ENCODE results near the gene IGSF21.

Gene IGSF21

DNA sequence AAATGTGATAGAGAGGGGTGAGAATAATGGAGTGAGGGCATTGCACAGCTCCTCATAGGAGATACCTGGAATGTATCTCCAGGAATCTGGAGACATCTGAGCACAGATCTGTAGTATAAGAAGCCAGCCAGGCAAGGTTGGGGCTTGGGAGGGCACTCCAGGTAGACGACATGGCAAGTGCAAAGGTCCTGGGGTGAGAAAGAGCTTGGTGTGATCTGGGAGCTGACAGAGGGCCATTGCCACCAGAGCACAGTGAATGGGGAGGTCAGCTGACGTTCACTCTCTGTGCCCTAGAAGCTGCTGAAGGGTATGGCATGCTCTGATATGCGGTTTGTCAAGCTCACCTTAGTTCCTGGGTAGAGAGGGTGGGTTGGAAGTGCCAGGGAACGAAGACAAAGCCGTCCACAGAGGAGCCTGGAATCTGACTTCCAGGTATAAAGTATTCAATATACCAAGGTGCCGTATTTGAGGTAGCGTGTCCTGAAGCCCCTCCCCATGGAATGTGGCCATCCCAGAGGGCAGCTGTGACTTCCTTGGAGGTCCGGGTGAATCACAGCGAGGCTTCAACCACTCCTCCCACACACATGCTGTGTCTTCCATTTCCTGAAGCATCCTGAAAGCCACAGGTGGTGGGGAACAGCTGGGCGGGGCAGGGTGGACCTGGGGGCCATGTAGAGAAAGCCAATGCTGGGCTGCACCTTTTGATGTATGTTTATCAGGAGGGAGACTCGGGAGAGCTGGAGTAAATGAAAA is 190.5 kb downstream of the IGSF21 start:
- DNase-seq (ENCODE audit: low read depth), result no peak

DNA sequence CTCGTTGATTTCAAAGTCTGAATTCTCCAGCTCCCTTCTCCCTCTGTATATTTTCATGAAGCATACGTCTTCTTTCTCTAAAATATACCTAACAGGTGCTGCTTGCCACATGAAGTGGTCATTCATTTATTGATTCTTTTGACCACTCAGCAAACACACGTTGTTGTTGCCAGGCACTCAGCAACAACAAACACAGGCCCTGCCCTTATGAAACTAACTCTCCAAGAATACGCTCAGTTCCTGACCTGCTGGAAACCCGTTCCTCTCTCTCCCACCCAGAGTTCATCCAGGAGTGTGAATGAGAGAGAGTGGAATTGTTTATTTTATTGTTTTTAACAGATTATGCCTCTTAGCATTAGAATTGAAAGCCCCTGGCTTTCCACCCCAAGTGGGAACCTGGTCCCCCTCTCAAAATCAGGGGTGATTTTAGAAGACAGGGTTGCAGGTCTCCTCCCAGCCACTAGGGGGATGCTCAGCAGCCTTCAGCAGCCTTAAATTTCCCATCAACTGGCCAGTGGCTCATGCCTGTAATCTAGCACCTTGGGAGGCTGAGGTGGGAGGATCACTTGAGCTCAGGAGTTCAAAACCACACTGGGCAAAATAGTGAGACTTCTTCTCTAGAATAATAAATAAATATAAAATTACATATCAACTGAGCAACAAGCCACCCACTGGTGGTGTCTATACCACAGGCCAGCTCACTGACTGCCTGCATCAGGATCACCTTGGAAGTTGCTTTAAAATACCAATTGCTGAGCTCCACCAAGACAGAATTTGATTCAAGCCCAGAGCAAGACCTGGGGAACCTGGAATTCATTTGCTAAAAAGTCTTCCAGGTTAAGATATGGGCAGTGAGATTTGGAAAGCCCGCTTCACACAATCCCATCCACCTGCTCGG is 192.1 kb downstream of the IGSF21 start:
- no peak for DNase-seq (ENCODE audit: low read depth)

DNA sequence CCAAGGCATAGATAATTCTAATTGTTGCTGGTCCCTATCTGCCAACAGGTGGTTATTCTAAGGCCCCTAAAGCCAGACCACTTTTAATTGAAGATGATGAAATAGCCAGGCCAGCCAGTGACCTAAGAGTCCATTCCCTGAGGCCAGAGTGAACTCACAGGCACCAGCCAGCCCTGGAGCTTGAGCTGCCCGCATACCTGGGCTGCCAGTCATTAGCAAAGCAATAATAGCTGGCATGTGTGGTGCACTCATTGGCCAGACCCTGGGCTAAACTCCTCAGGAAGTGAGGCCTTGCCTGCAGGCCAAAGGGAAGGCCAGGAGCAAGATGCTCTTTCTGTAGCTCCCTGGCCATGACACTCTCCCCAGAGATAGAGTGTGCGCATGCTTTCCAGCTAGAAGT is 192.8 kb downstream of the IGSF21 start:
- DNase-seq (ENCODE audit: low read depth), result no peak

DNA sequence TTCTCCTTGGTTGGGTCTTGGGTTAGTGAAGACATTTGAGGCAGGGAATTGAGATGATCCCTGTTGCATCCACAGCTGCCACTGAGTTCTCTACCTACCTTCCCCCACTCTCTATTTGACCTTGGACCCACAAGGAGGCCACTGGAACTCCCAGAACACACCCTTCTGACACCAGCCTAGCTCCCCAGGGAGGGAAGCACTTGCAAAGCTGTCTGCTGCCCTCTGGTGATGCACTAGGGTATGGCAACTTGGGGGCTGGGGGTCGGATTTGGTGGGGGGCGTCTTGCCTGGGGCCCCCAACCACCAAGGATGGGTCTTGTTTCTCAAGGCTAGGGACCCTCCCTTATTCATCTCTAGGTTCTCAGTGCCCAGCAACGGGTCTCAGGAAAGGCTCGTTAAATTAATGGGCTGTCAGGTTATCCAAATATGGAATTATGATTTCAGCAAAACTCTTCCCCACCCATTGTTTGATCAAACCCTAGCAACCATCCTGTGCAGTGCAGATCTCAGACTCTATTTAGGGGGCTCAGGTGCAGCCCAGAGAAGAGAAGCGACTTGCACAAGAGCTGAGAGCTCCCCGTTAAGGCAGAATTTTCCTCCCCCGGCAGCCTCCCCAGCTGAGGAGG is 195.3 kb downstream of the IGSF21 start:
- no peak for DNase-seq (ENCODE audit: low read depth)

DNA sequence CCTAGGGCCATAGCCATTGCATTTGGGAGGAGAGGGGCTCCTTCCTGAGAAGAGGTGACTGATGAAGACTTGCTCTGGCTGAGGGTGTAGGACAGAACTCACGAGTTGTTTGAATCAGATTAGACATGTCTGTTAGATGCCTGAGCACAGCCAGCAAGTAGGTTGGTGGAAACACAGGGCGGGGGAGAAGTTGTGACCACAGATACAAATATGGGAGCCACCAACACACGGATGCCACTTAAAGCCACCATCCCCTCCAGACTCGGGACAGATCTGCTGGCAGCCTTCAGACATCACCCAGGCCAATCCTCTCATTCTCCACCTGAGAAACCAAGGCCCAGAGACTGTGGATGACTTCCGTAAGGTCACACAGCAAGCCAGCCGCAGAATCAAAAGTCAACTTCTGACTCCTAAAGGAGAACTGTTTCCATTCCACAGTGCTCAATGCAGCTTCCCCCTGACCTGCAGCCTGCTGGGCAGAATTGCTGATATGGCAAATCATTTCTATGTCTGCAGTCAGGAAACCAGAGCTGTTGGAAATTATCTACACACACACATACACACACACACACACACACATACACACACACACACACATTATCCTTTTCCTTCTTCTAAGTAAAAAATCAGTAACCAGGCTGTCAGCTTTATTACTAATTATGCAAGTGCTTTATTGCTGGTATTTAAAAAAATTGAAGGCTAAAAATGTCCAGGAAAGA is 196.7 kb downstream of the IGSF21 start:
- DNase-seq (ENCODE audit: low read depth), result no peak

DNA sequence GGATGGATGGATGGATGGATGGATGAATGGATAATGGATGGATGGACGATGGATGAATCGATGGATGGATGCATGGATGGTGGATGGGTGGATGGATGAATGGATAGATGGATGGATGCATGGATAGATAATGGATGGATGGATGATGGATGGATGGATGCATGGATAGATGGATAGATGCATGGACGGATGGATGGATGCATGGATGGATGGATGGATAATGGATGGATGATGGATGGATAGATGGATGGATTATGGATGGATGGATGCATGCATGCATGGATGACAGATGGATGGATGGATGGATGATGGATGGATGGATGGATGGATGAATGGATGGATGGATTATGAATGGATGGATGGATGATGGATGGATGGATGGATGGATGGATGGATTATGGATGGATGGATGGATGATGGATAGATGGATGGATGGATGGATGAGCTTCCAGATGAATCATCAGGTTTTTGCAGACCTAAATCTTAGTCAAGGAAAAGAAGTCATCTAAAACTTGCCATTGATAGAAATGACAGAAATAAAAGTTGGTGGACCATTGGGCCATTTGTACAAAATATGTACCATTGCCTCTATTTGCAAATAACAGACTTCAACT is 197.7 kb downstream of the IGSF21 start:
- no peak for DNase-seq (ENCODE audit: low read depth)

DNA sequence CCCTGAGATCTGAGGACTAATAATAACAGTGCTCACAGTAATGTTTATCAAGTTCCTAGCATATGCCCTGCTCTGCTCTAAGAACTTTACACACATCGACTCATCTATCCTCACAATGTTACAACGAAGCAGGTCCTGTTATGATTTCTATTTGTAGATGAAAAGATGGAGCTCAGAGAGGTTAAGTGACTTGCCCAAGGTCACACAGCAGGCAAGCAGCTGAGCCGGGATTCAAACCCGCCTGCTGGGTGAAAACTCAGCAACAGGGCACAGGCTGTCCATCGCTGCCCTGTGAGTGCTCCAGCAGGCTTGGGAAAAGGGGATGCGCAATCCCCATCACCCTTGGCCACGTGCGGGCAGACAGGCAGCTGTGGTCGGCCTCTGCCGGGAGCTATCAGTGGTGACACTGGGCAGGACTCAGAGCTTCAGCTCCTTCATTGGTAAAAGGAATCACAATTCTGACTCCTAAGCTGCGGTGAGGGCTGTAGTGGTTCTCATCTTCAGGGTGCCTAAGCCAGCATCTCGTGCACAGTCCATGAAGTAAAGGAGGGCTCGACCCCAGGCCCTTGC is 199.8 kb downstream of the IGSF21 start:
- DNase-seq (ENCODE audit: low read depth), result no peak

DNA sequence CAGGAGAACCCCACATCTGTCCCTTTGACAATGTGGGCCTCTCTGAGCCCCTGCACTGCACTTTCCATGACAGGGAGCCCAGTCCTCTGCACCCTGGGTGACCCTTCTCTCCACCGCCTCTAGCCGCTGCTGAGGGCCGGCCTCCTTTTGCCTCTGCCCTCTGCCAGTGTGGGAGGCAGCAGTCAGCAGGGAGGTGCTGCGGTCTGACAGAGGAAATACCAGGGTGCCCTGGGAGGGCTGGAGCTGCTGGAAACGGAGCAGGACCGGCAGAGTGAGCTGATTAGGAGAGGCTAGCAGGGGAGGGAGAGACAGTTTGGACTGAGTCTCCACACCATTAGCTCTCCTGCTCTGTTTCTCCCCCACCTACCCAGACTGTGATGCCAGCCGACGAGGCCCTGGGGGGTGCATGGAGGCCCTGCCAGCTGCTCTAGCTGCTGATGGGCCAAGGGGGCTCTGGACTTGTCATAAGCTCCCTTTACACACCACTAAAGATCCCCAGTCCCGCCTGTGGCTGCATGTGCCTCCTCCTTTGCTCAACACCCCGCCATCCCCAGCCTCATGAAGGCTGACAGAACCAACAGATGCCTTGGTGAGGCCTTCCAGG is 202.1 kb downstream of the IGSF21 start:
- no peak for DNase-seq (ENCODE audit: low read depth)

DNA sequence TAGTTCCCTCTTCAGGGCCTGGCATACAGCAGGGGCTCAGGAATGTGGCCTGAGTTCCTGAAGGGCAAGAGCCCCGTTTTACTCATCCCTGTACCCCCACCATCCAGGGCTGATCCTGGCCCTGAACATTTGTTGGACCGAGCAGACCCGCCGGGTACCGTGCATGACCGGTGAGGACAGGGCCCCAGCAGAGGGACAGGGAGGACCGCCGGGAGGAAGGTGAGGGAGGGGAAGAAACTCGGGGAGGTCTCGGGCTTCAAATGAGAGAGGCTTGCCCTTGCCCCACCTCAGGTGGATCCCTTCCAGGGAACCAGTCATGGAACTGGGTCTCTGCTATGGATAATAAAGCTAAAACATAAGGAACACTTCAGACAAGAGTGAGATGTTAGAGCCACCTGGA is 205.4 kb downstream of the IGSF21 start:
- no peak for DNase-seq (ENCODE audit: low read depth)

DNA sequence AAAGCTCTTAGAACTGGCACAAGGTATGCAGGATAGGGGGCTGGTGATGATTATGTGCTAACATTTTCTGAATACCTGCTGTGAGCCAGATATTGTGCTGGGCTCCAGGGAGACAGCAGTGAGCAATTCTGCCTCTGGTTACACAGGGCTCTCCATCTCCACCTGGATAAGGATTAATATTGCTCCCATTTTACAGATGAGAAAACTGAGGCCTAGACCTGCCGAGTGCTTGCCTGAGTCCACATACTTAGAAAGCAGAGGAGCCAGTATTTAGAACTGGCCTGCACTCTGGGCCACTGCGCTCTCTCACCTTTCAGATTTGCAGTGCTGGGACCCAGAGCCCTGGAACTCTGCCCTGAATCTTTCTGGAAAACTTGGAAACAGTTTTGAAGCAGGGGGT is 205.9 kb downstream of the IGSF21 start:
- DNase-seq (ENCODE audit: low read depth), result no peak

DNA sequence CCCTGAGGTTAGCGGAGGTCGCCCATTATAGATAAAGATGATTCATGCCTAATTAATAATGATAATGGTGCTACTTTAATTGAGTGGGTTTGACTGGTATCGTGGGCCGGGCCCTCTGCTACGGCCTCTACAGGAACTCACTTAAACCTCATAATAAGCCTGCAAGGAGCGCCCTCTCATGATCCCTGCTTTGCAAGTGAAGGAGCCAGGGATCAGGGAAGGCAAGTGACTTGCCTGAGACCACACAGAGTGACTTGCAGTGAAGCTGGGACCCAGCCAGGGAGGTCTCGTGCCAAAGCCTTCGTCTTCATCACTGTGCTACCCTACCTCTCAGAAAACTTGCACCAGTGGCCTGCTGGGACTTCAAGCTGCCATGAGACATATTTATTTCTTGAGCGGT is 206.8 kb downstream of the IGSF21 start:
- DNase-seq (ENCODE audit: low read depth), result no peak

DNA sequence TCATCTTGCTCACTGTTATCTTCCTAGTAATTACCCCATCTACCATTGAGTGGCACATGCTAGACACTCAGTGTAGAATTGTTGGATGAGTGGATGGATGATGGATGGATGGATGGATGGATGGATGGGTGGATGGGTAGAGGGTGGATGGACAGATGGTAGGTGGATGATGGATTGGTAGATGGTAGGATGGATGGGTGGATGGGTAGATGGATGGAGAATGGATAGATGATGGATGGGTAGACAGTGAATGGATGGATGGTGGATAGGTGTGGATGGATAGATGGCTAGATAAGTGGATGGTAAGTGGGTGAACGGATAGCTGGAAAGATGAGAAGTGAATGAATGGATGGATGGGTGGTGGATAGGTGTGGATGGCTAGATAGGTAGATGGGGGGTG is 207.9 kb downstream of the IGSF21 start:
- DNase-seq (ENCODE audit: low read depth), result no peak

DNA sequence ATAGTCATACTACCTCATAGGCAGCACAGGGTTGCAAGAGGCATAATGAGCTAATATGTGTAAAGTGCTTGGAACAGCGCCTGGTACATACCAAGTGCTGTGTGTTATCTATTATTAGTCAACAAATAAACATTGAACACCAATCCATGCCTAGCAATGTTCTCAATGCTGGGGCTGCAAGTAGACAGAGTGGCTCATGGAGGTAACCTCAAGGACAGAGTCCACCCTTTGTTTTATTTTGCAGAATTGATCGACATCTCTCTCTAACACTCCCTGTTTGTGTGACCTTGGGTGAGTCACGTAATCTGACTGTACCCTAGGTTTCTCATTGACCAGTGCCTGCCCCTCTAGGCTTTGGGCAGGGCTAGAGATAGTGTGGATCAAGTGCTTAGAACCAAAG is 209.2 kb downstream of the IGSF21 start:
- DNase-seq (ENCODE audit: low read depth), result no peak

DNA sequence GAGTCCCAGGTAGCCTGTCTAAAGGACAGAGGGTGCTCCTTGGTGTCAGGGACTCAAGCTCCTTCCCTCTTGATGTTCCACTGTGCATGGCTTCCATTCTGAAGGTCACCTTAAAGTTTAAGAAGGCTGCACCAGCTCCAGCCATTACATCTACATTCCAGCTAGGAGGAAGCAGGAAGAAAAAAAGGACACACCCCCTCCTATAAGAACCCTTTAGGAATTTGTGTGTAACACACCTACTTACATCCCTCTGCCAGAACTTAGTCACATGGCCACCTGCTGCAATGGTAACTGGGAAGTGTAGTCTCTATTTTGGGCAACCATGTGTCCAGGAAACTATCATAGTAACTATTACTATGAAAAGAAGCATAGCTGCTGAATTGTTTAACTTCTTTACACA is 211.5 kb downstream of the IGSF21 start:
- DNase-seq (ENCODE audit: low read depth), result no peak

DNA sequence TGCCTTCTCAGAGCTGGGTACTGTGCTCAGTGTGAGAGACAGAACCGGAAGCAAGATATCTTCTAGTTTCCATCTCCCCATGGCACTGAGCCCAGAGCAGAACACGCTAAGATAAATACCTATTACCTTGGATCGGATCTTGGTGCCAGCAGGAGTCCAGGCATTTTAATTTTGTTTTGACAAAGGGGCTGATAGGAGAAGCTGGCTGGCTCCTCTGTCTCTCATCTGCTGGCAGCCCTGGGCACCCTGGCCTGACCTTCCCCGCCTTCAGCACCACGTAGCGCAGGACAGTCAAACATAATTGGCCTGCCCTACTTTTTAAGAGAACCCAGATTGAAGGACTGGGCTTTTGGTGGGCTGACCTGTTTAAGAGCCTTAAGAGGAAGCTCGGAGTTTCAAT is 212.5 kb downstream of the IGSF21 start:
- no peak for DNase-seq (ENCODE audit: low read depth)

DNA sequence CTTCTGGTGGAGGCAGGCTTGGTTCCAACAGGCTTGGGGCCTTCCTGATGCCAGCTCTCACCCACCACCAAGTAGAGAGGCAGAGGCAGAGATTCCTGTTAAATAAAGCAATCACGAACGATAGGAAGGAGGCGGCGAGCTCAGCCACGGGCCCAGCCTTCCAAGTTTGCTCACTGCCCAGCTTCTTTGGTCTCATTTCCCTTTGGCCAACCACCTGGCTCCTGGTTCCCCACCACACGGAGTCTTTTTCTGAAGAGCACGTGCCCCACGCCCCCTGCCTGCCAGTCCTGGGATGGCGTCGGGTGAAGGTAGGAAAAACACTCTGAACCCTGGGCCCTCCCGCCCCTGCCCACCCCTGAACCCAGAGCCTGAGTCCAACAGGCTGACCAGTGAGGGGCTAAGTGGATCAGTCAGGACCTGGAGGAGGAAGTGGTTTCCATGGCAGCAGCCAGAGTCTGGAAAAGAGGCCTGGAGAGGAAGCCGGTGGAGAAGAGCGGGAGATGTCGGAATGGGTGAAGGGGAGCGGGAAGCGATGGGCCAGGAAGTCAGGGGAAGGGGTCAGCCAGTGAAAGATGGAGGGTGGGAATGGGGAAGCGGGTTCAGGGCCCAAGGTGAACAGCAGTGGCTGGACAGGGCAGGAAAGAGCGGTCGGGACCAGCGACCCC is 214.9 kb downstream of the IGSF21 start:
- no peak for DNase-seq (ENCODE audit: low read depth)

DNA sequence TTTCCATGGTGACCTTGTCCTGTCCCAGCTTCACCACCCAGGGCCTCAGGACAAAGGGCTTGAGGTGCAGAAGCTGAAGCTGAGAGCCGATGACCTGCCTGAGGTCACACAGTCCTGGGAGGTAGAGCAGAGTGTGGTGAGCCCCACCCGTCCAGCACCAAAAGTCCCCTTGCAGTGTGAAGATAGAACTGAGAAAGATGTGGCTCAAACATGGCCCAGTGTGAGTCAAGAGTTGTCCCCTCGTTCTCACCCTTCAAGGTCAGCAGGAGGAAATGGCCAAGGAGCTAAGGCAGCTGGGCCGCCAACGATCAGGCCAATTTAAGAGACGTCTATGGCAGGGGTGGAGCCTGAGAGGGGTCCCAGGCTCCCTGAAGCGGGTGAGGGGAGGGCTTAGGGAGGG is 215.7 kb downstream of the IGSF21 start:
- DNase-seq (ENCODE audit: low read depth), result no peak

DNA sequence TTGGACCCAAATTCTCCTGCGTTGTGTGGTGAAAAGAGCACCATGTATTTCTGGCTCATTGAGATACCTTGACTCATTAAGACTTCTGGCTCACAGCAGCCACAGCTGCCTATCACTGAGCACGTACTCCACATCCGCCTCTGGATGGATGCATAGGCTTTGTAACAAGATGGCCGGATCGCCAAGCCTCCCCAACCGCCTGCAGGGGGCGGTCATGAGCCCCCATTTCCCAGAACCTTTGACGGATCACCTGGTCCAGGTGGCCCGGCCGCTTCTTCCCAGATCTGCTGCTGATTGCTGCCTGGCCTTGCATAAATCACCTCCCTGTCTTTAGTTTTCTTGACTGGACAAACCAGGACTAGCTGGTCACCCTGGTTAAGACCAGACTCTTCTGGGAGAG is 216.6 kb downstream of the IGSF21 start:
- DNase-seq (ENCODE audit: low read depth), result no peak

DNA sequence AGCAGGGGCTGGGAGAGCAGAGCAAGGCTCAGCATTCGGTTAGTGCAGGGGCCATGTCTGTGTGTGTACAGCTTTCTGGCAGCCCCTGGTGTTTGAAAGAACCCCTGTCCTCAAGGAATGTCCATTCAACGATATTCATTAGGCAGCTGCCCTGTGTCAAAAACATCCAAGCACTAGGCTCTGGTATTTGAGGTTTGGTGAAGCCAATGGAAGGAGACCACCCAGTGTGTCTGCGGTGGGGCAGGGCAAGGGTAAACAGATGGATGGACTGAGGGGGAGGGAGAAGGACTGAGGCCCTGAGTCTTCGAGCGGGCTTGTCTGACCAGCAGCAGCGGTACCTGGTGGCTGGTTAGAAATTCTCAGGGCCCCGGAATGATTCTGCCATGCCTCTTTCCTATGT is 217.5 kb downstream of the IGSF21 start:
- DNase-seq (ENCODE audit: low read depth), result no peak

DNA sequence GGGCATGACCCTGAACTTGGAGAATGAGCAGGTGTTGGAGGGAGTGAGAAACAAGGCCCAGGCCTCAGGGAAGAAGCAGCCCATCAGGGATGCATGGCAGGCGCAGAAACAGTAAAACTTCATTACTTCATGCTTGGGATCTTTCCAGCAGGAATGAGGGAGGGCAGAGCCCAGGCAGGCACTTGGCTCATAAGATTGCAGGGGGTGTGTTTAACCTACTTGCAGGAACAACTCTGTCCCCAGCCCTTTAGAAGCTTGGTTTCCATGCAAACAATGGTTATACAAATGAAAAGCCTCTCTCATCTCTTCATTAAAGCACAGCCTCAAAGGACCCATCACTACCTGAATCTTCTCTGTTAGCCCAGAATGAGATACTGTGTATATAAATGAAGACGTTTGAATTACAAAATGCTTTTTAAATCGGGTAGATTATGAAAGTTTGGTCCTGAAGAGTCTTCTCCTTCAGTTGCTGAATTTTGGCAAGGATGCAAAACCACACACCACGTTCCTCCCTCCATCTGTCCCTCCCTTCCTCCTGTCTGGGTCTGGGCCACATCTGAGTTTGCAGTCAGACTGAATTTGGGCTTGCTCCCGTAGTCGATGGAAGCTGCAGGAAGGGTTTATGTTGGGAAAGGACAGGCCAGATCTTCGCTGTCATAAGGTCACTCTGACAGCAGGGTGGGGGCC is 218.8 kb downstream of the IGSF21 start:
- DNase-seq (ENCODE audit: low read depth), result no peak
